Measurements from ENCODE around the gene TMEM132C. TPM values are rescaled to one million over a fixed set of nuclear protein-coding genes. Genes with fewer than 3 reads are reported as not detected.

The TMEM132C gene
- total RNA-seq, 1 donor from 2014 or later: not detected

- Mint-ChIP-seq H3K27ac (no peak overlapping the region), H3K36me3 (ENCODE audit: low read depth) (no peaks in the 10 kb centered on the region), H3K4me3 (no peak overlapping the region), H3K4me1 (no peaks in the 10 kb centered on the region), H3K27me3 (no peaks in the 10 kb centered on the region), H3K9me3 (no peaks in the 10 kb centered on the region)
- DNase-seq (no peak), ATAC-seq (ENCODE audit: low read depth) (no peak)
- intact Hi-C loops (cut with micrococcal nuclease): no loop called here
- ChIA-PET POLR2A (no interaction called here), CTCF (no interaction called here)
- no peak for TF ChIP-seq CTCF (IDR thresholded peaks at IDR 0.05)
These were observed 282.7 kb downstream of the TMEM132C start for GRCh38 chr12:128549601-128550218.

- no peak for TF ChIP-seq CTCF (IDR thresholded peaks at IDR 0.05)
- H3K27me3 Mint-ChIP-seq: no peaks in the 10 kb centered on the region
- no peaks in the 10 kb centered on the region for H3K9me3 Mint-ChIP-seq
- ChIA-PET CTCF (no interaction called here), POLR2A (no interaction called here)
- no peak for DNase-seq
- ATAC-seq (ENCODE audit: low read depth): no peak
- no peaks in the 10 kb centered on the region for H3K36me3 Mint-ChIP-seq (ENCODE audit: low read depth)
- intact Hi-C loops (cut with micrococcal nuclease): no loop called here
- no peaks in the 10 kb centered on the region for H3K4me1 Mint-ChIP-seq
- no peak overlapping the region for H3K4me3 Mint-ChIP-seq
- H3K27ac Mint-ChIP-seq: no peak overlapping the region
These were observed 284.3 kb downstream of the TMEM132C start for GRCh38 chr12:128551266-128551665.

GRCh38 chr12:128554546-128555304, 287.8 kb downstream of the TMEM132C start:
- Mint-ChIP-seq H3K27me3 (no peaks in the 10 kb centered on the region), H3K4me3 (no peak overlapping the region), H3K36me3 (ENCODE audit: low read depth) (no peaks in the 10 kb centered on the region), H3K9me3 (peaks cover 2% of the 10 kb centered on the region), H3K4me1 (no peaks in the 10 kb centered on the region), H3K27ac (no peak overlapping the region)
- no peak for ATAC-seq (ENCODE audit: low read depth)
- ChIA-PET CTCF (no interaction called here), POLR2A (no interaction called here)
- intact Hi-C loops (cut with micrococcal nuclease): no loop called here
- no peak for DNase-seq
- no peak for TF ChIP-seq CTCF (IDR thresholded peaks at IDR 0.05)

GRCh38 chr12:128557231-128557630, 290.3 kb downstream of the TMEM132C start:
- CTCF ChIA-PET: no interaction called here
- Mint-ChIP-seq H3K4me1 (no peaks in the 10 kb centered on the region), H3K36me3 (ENCODE audit: low read depth) (no peaks in the 10 kb centered on the region), H3K27me3 (no peaks in the 10 kb centered on the region), H3K27ac (no peak overlapping the region), H3K4me3 (no peak overlapping the region), H3K9me3 (peaks cover 2% of the 10 kb centered on the region)
- DNase-seq (no peak), ATAC-seq (ENCODE audit: low read depth) (no peak)
- intact Hi-C loops (cut with micrococcal nuclease): no loop called here
- POLR2A ChIA-PET: no interaction called here
- no peak for TF ChIP-seq CTCF (IDR thresholded peaks at IDR 0.05)

GRCh38 chr12:128564956-128565355, 298.0 kb downstream of the TMEM132C start:
- H3K27ac Mint-ChIP-seq: no peak overlapping the region
- no peak overlapping the region for H3K4me3 Mint-ChIP-seq
- DNase-seq (no peak), ATAC-seq (ENCODE audit: low read depth) (no peak)
- no peaks in the 10 kb centered on the region for H3K27me3 Mint-ChIP-seq
- no peaks in the 10 kb centered on the region for H3K9me3 Mint-ChIP-seq
- H3K36me3 Mint-ChIP-seq (ENCODE audit: low read depth): no peaks in the 10 kb centered on the region
- CTCF ChIA-PET: no interaction called here
- intact Hi-C loops (cut with micrococcal nuclease): no loop called here
- H3K4me1 Mint-ChIP-seq: no peaks in the 10 kb centered on the region
- no peak for TF ChIP-seq CTCF (IDR thresholded peaks at IDR 0.05)
- POLR2A ChIA-PET: no interaction called here

All from activated B cell treated with CpG ODN at 0.5 μM for 24 hours (primary cell).